ENCODE data around the gene DCXR. TPM values are rescaled to one million over a fixed set of nuclear protein-coding genes. Genes with fewer than 3 reads are reported as not detected.

Gene DCXR
- total RNA-seq, 1 experiment from 2014 or later: 306 TPM

GRCh38 chr17:82048571-82048971 lies 11.1 kb upstream of the DCXR start (continued):
- TF ChIP-seq ZBTB33 (IDR thresholded peaks at IDR 0.05; ENCODE audit: extremely low read depth, insufficient replicate concordance, low read length): no peak
- TF ChIP-seq TCF7L2 (IDR thresholded peaks at IDR 0.05; ENCODE audit: borderline replicate concordance, extremely low read depth, insufficient read depth, insufficient read length): no peak
- TF ChIP-seq ZFX (IDR thresholded peaks at IDR 0.05): no peak
- no peak for TF ChIP-seq ELF1 (IDR thresholded peaks at IDR 0.05; ENCODE audit: borderline replicate concordance, low read depth)
- TF ChIP-seq POLR2A (IDR thresholded peaks at IDR 0.05; ENCODE audit: borderline replicate concordance, extremely low read depth, insufficient read depth, insufficient read length): no peak
- TF ChIP-seq YY1 (IDR thresholded peaks at IDR 0.05; ENCODE audit: extremely low read depth, insufficient replicate concordance, low read depth, low read length): no peak
- no peak for TF ChIP-seq RAD21 (IDR thresholded peaks at IDR 0.05; ENCODE audit: low read depth)
- no peak for TF ChIP-seq JUND (IDR thresholded peaks at IDR 0.05)
- no peak for TF ChIP-seq EZH2 (IDR thresholded peaks at IDR 0.05)
- TF ChIP-seq CEBPB (IDR thresholded peaks at IDR 0.05; ENCODE audit: low read depth): no peak

- Histone ChIP-seq H3K4me3 (replicated peaks in 1 of 2; ENCODE audit: low read depth in 1 of 2, low read length in 2 of 2) (no peak overlapping the region), H3K9me3 (ENCODE audit: control insufficient read depth in 1 of 2, insufficient read depth in 1 of 2, low read depth in 1 of 2, low read length in 2 of 2) (no peaks in the 10 kb centered on the region), H3K27me3 (ENCODE audit: insufficient read depth, low read length) (no peaks in the 10 kb centered on the region), H3K27ac (ENCODE audit: low read depth, low read length) (no peak overlapping the region; the same call in 1 of the 2 replicates), H3K4me2 (ENCODE audit: low read length) (no peak overlapping the region), H3K9me2 (ENCODE audit: insufficient read depth) (no peaks in the 10 kb centered on the region), H2AFZ (ENCODE audit: low read depth, low read length, poor library complexity, severe bottlenecking) (no peak overlapping the region), H3K79me2 (ENCODE audit: insufficient read depth, low read length) (peaks cover 25% of the 10 kb centered on the region), H3K9ac (ENCODE audit: low read length) (no peak overlapping the region), H4K20me1 (ENCODE audit: insufficient read depth) (no peaks in the 10 kb centered on the region), H3K4me1 (ENCODE audit: control insufficient read depth in 1 of 2, insufficient read depth in 2 of 2, low read length in 2 of 2) (peaks cover 8 to 15% of the 10 kb centered on the region in 2 experiments; a peak in 3 of 4 replicates), H3K36me3 (ENCODE audit: control insufficient read depth in 1 of 2, insufficient read depth in 2 of 2, low read length in 2 of 2) (peaks cover 7 to 19% of the 10 kb centered on the region in 2 experiments; a peak in 2 of 4 replicates)
- intact Hi-C loops (cut with micrococcal nuclease): no loop called here
- POLR2A ChIA-PET: no interaction called here
- no peak for ATAC-seq
- BruUV-seq (replicated peaks): TSS peak; percentile 22
- CTCF ChIA-PET: no interaction called here
- no peak for DNase-seq (ENCODE audit: low read depth, low spot score)
- RAD21 ChIA-PET (ENCODE audit: low non-redundant PET in 1 of 2, low total read pairs in 2 of 2, uncharacterized antibody in 2 of 2, unreplicated experiment in 2 of 2): interaction anchor here in 1 of 2 experiments (0.7 kb wide), 1 partner anchor 28 kb away, joined by 3 read pairs; no protein-coding TSS in a partner anchor
- TF ChIP-seq CTCF (IDR thresholded peaks at IDR 0.05 in 2 of 3, conservative IDR thresholded peaks at IDR 0.05 in 1 of 3; ENCODE audit: borderline replicate concordance in 1 of 3, insufficient read depth in 1 of 3, low read depth in 2 of 3, low read length in 2 of 3) (no peak), ATF3 (IDR thresholded peaks at IDR 0.05) (no peak), JUND (IDR thresholded peaks at IDR 0.05) (no peak), REST (IDR thresholded peaks at IDR 0.05; ENCODE audit: low read depth) (no peak), ZBTB33 (IDR thresholded peaks at IDR 0.05; ENCODE audit: extremely low read depth, insufficient replicate concordance, low read length) (no peak)
Observed at GRCh38 chr17:82047914-82048570, 10.5 kb upstream of the DCXR start.
